HFFc6 (cell line): ENCODE results near the gene OR52I2. TPM values are rescaled to one million over a fixed set of nuclear protein-coding genes. Genes with fewer than 3 reads are reported as not detected.

Experiments used
- DNase-seq: peaks from one replicate; pipeline ENCODE4 v3.0.0-alpha.2; 2018
- H3K27ac Mint-ChIP-seq: 2 replicates; pipeline ENCODE4 v1.8.0; 2020; ENCODE audit warnings: mild to moderate bottlenecking, mixed read lengths
- H3K27me3 Mint-ChIP-seq: 2 replicates; pipeline ENCODE4 v1.8.0; 2021; ENCODE audit warnings: mild to moderate bottlenecking, moderate library complexity, mixed read lengths; ENCODE audit not compliant: insufficient read depth
- H3K36me3 Mint-ChIP-seq: 2 replicates; pipeline ENCODE4 v1.8.0; 2021; ENCODE audit warnings: low read depth, mixed read lengths
- H3K4me1 Mint-ChIP-seq: 2 replicates; pipeline ENCODE4 v1.8.0; 2020; ENCODE audit warnings: low read depth, mixed read lengths
- H3K4me3 Mint-ChIP-seq: 2 replicates; pipeline ENCODE4 v1.8.0; 2020; ENCODE audit warnings: mild to moderate bottlenecking, moderate library complexity, mixed read lengths
- H3K9me3 Mint-ChIP-seq: 2 replicates; pipeline ENCODE4 v1.8.0; 2020; ENCODE audit warnings: mild to moderate bottlenecking, mixed read lengths
- total RNA-seq, 6 experiments: library from RNA; stranded (reverse); fragmentation: NEBNext Ultra II Directional; extraction: Animal tissue kit (Norgen Biotek cat#: 25700); gene quantifications; 2 replicates in 1 of 6; 3 replicates in 5 of 6; pipeline ENCODE4 v1.2.3, GENCODE V29; 2021
- TF ChIP-seq, protein P1 (sequence below): fragments of 200-600 bp; sonication (generic); IDR thresholded peaks from 2 replicates; pipeline ENCODE4 v1.5.0; 2021; ENCODE audit warnings: antibody characterized with exemption, mild to moderate bottlenecking

Gene OR52I2
- total RNA-seq, 6 experiments from 2014 or later, result not detected

GRCh38 chr11:4607781-4608666, 26.5 kb downstream of the OR52I2 start, which contains the start of gene TRIM68:
Gene TRIM68 (minus strand): TSS chr11:4608231. CDS start chr11:4605504, 2,727 bp downstream.
- Mint-ChIP-seq H3K4me1 (peaks cover 48% of the 10 kb centered on the region), H3K27me3 (no peaks in the 10 kb centered on the region), H3K36me3 (no peaks in the 10 kb centered on the region; the same call in 1 of the 2 replicates), H3K27ac (peak within 1 kb of the TSS; percentile 91), H3K4me3 (peak within 1 kb of the TSS; percentile 94), H3K9me3 (no peaks in the 10 kb centered on the region)
- peak; percentile 94 for DNase-seq
- TF ChIP-seq, protein P1, sequence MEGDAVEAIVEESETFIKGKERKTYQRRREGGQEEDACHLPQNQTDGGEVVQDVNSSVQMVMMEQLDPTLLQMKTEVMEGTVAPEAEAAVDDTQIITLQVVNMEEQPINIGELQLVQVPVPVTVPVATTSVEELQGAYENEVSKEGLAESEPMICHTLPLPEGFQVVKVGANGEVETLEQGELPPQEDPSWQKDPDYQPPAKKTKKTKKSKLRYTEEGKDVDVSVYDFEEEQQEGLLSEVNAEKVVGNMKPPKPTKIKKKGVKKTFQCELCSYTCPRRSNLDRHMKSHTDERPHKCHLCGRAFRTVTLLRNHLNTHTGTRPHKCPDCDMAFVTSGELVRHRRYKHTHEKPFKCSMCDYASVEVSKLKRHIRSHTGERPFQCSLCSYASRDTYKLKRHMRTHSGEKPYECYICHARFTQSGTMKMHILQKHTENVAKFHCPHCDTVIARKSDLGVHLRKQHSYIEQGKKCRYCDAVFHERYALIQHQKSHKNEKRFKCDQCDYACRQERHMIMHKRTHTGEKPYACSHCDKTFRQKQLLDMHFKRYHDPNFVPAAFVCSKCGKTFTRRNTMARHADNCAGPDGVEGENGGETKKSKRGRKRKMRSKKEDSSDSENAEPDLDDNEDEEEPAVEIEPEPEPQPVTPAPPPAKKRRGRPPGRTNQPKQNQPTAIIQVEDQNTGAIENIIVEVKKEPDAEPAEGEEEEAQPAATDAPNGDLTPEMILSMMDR, result no peak; the same call in 1 of the 2 replicates

DNA sequence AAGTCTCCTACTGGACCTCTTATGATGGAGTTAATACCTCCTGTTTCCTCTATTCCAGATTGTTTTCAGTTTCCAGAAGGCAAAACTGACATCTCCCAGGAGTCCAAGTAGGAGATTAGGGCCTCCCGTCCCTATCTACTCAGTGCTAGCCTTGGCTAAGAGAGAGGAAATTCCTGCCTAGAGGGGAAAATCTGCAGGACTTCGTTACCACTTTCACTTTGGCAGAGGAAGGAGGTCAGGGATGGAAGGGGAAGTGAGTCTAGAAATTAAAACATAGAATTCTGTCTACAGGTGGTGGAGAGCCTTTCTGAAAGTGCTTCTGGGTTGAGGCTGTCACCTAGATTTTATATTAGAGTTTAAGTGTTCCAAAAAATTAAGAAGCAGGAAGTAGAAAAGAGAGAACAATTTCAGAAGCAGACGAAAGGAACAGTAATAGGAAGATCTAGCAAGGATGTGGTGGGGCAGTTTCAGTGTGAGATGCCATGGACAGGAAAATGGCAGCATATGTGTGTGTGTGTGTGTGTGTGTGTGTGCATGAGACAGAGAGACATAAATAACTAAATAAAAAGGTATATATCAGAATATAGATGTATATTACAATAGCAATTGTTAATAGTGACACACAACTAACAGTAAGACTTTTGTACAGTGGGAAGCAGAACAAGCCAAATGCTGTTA, 28.9 kb downstream of the OR52I2 start:
- TF ChIP-seq, protein P1, result no peak
- H3K4me1 Mint-ChIP-seq, result peaks cover 38% of the 10 kb centered on the region
- peak; percentile 16 for DNase-seq
- H3K9me3 Mint-ChIP-seq, result no peaks in the 10 kb centered on the region
- peak overlapping the region; percentile 73 for H3K27ac Mint-ChIP-seq
- H3K27me3 Mint-ChIP-seq, result no peaks in the 10 kb centered on the region; the same call in 1 of the 2 replicates
- no peaks in the 10 kb centered on the region for H3K36me3 Mint-ChIP-seq
- peak overlapping the region; percentile 86 for H3K4me3 Mint-ChIP-seq

DNA sequence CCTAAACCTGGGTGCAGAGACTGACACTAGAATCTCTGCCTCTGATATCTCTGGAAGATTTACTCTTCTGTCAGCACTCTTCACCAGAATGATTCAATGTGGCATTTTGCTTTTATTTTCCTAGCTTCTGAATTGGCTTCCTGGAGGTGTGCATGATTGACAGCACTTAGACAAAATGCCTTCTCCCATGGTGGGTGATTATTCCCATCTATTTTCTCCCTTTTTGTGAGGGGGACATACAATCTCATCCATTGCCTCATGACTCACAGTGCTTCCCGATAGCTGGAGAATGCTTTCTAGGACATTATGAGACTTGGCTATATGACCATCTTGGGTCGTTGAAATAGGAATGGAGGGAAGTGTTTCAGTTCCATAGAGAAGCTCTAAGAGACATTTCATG, 30.4 kb downstream of the OR52I2 start:
- Mint-ChIP-seq H3K9me3 (no peaks in the 10 kb centered on the region), H3K27me3 (peaks cover 1% of the 10 kb centered on the region; the same call in 1 of the 2 replicates), H3K27ac (no peak overlapping the region), H3K4me1 (peaks cover 26% of the 10 kb centered on the region), H3K36me3 (no peaks in the 10 kb centered on the region), H3K4me3 (no peak overlapping the region)
- DNase-seq, result no peak
- TF ChIP-seq, protein P1, result no peak

DNA sequence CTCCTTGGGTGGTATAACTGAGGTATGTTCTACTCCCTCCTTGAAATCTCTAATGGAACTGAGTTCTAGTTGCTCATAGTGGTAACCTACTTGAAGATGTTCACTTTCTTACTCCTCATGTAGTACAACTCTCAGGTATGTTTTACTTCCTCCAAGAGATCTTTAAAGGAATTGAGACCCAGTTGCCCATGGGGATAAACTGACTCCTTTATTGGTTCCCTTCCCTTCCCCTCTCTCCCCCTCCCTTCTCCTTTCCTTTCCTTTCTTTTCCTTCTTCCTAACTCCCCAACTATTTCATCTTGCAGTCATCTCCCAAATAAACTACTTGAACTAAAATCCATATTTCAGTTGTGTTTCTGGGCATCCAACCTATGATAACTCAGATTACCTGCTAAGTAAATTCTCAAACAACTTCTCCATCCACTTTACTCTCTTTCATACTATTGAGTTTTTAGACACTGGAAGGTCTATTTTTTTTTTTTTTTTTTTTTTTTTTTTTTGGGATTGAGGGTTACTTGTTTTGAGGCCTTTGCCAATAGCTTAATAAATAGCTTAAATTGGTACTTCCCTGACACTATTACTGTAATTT, 34.4 kb downstream of the OR52I2 start:
- Mint-ChIP-seq H3K36me3 (no peaks in the 10 kb centered on the region), H3K4me3 (no peak overlapping the region), H3K9me3 (no peaks in the 10 kb centered on the region), H3K27ac (no peak overlapping the region), H3K27me3 (peaks cover 1% of the 10 kb centered on the region; the same call in 1 of the 2 replicates), H3K4me1 (no peaks in the 10 kb centered on the region)
- DNase-seq, result no peak
- TF ChIP-seq, protein P1, result no peak

DNA sequence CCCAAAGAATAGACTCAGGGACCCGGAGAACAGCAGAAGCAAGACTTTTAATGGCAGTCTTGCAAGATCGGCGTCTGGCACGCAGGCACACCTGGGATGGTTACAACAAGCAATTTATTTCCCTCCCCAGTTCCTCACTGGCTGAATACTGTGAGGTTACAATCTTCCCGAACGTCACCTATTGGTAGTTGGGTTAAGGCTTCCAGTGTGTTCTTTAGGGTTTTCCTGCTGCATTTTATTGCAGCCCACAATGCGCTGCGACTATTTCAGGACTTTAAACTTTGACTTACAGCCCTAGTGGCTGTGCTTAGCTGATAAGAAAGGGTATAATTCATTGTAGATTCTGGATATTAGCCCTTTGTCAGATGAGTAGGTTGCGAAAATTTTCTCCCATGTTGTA, 38.0 kb downstream of the OR52I2 start:
- Mint-ChIP-seq H3K36me3 (no peaks in the 10 kb centered on the region), H3K4me1 (no peaks in the 10 kb centered on the region), H3K9me3 (no peaks in the 10 kb centered on the region), H3K4me3 (no peak overlapping the region), H3K27ac (no peak overlapping the region), H3K27me3 (peaks cover 3% of the 10 kb centered on the region)
- TF ChIP-seq, protein P1, result no peak
- DNase-seq, result no peak
